ENCODE results near the gene VPS13A. TPM values are rescaled to one million over a fixed set of nuclear protein-coding genes. Genes with fewer than 3 reads are reported as not detected.

Gene VPS13A
- total and polyA plus RNA-seq, 10 of the 15 experiments (the other 5 are each of a cell fraction or from before 2014, with no cell fraction given) = 10.0 to 35.2 (median 21.1) TPM

DNA sequence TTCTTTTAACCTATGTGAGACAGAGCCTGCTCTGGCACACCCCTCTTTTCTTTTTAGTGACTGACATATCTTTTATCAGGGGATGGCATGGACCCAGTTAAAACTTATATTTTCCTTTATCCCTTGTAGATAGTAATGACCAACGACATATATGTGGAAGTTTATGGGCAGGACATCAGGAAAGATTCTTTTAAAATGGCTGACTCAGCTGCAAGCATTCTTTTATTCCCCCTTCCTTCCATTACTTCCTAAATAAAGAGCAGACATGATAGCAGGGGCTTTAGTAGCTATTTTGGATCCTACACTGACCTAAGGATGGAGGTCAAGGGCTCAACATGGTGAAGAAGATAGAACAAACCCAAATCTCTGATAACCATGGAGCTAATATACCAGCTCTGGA, 25.0 kb upstream of the VPS13A start:
- no peak overlapping the region for H3K9ac ChIP-seq (ENCODE audit: control insufficient read depth, insufficient read depth, low read length)
- ChIA-PET POLR2A (no interaction called here), SMC1A (ENCODE audit: uncharacterized antibody, unreplicated experiment) (no interaction called here), RAD21 (ENCODE audit: unreplicated experiment) (no interaction called here), CTCF (interaction anchor here (0.6 to 3.0 kb wide), 4 partner anchors 10 to 411 kb away, joined by 3 to 19 read pairs (median 9); no protein-coding TSS in a partner anchor)
- DNase-seq (ENCODE audit: low read depth, low spot score) (no peak), FAIRE-seq (no peak), ATAC-seq (no peak)
- no peaks in the 10 kb centered on the region for H3K79me2 ChIP-seq (ENCODE audit: control insufficient read depth, insufficient read depth, low read length)
- H3K27me3 ChIP-seq (replicated peaks in 1 of 2; ENCODE audit: control insufficient read depth in 2 of 2, insufficient read depth in 2 of 2, low read length in 1 of 2) = no peaks in the 10 kb centered on the region; a peak in 1 of 4 replicates
- intact Hi-C loops (cut with micrococcal nuclease; ENCODE audit: unreplicated experiment) (loop anchor here (10.0 kb wide), 2 partner anchors 127 to 487 kb away; no protein-coding TSS in a partner anchor), in situ Hi-C loops (cut with MboI) (loop anchor here (25.0 kb wide), 1 partner anchor 340 kb away; no protein-coding TSS in a partner anchor)
- BruUV-seq (replicated peaks) = no TSS peak
- TF ChIP-seq PAX5 (IDR thresholded peaks at IDR 0.05; ENCODE audit: borderline replicate concordance, low read depth, low read length) = no peak
- H3K27ac ChIP-seq (ENCODE audit: control insufficient read depth, insufficient read depth) = no peak overlapping the region
- H3K4me2 ChIP-seq (ENCODE audit: control insufficient read depth, insufficient read depth) = no peak overlapping the region
- H2AFZ ChIP-seq (ENCODE audit: control insufficient read depth, low read depth, low read length) = no peak overlapping the region
- H4K20me1 ChIP-seq (ENCODE audit: control insufficient read depth, insufficient read depth) = no peaks in the 10 kb centered on the region
- no peaks in the 10 kb centered on the region for H3K36me3 ChIP-seq (ENCODE audit: control insufficient read depth in 2 of 2, insufficient read depth in 2 of 2, low read length in 1 of 2)
- no peak overlapping the region for H3K4me3 ChIP-seq
- no peaks in the 10 kb centered on the region for H3K9me3 ChIP-seq (replicated peaks; ENCODE audit: control insufficient read depth, insufficient read depth, low read length)
- WGBS (ENCODE audit: insufficient coverage, insufficient replicate concordance, low lambda C conversion rate, missing lambda C conversion rate) = 4% methylated on average over 1 of the region's 1 CpG
- H3K4me1 ChIP-seq (ENCODE audit: control insufficient read depth, insufficient read depth, low read length) = no peaks in the 10 kb centered on the region

GRCh38 chr9:77156646-77157371, 20.5 kb upstream of the VPS13A start:
- no peak overlapping the region for H2AFZ ChIP-seq (ENCODE audit: control insufficient read depth, low read depth, low read length)
- FAIRE-seq (no peak), DNase-seq (ENCODE audit: low read depth, low spot score) (no peak), ATAC-seq (no peak)
- H3K27ac ChIP-seq (ENCODE audit: control insufficient read depth, insufficient read depth) = no peak overlapping the region
- SMC1A ChIA-PET (ENCODE audit: uncharacterized antibody, unreplicated experiment) = interaction anchor here (0.6 to 1.7 kb wide), 4 partner anchors 10 to 51 kb away, joined by 3 to 9 read pairs (median 3); no protein-coding TSS in a partner anchor
- CTCF ChIA-PET = interaction anchor here (0.6 to 3.2 kb wide), 4 partner anchors 10 to 623 kb away, joined by 3 to 19 read pairs (median 6); no protein-coding TSS in a partner anchor
- no peaks in the 10 kb centered on the region; a peak in 2 of 4 replicates for H3K27me3 ChIP-seq (replicated peaks in 1 of 2; ENCODE audit: control insufficient read depth in 2 of 2, insufficient read depth in 2 of 2, low read length in 1 of 2)
- H3K79me2 ChIP-seq (ENCODE audit: control insufficient read depth, insufficient read depth, low read length) = no peaks in the 10 kb centered on the region
- POLR2A ChIA-PET = no interaction called here
- no peaks in the 10 kb centered on the region for H3K36me3 ChIP-seq (ENCODE audit: control insufficient read depth in 2 of 2, insufficient read depth in 2 of 2, low read length in 1 of 2)
- in situ Hi-C loops (cut with MboI) (loop anchor here (25.0 kb wide), 1 partner anchor 345 kb away; no protein-coding TSS in a partner anchor), intact Hi-C loops (cut with micrococcal nuclease; ENCODE audit: unreplicated experiment) (loop anchor here (10.0 kb wide), 2 partner anchors 132 to 492 kb away; no protein-coding TSS in a partner anchor)
- no peak overlapping the region for H3K4me2 ChIP-seq (ENCODE audit: control insufficient read depth, insufficient read depth)
- RAD21 ChIA-PET (ENCODE audit: unreplicated experiment) = no interaction called here
- no peak overlapping the region for H3K9ac ChIP-seq (ENCODE audit: control insufficient read depth, insufficient read depth, low read length)
- H3K4me1 ChIP-seq (ENCODE audit: control insufficient read depth, insufficient read depth, low read length) = no peaks in the 10 kb centered on the region
- BruUV-seq (replicated peaks) = no TSS peak
- H3K9me3 ChIP-seq (replicated peaks; ENCODE audit: control insufficient read depth, insufficient read depth, low read length) = no peaks in the 10 kb centered on the region
- H3K4me3 ChIP-seq = no peak overlapping the region
- 59% methylated on average over 2 of the region's 2 CpGs for WGBS (ENCODE audit: insufficient coverage, insufficient replicate concordance, low lambda C conversion rate, missing lambda C conversion rate)
- no peaks in the 10 kb centered on the region for H4K20me1 ChIP-seq (ENCODE audit: control insufficient read depth, insufficient read depth)
- TF ChIP-seq ATF2 (IDR thresholded peaks at IDR 0.05; ENCODE audit: low read length) = no peak
- TF ChIP-seq TBL1XR1 (IDR thresholded peaks at IDR 0.05; ENCODE audit: low read depth, low read length) = no peak
- TF ChIP-seq MYC (IDR thresholded peaks at IDR 0.05; ENCODE audit: insufficient read depth, insufficient read length, insufficient replicate concordance, low read length, severe bottlenecking) = no peak
- TF ChIP-seq HDAC2 (IDR thresholded peaks at IDR 0.05) = no peak
- no peak for TF ChIP-seq FOXK2 (IDR thresholded peaks at IDR 0.05)
- no peak for TF ChIP-seq TCF3 (IDR thresholded peaks at IDR 0.05; ENCODE audit: borderline replicate concordance, insufficient read depth, low read depth, low read length)
- TF ChIP-seq, protein P1, sequence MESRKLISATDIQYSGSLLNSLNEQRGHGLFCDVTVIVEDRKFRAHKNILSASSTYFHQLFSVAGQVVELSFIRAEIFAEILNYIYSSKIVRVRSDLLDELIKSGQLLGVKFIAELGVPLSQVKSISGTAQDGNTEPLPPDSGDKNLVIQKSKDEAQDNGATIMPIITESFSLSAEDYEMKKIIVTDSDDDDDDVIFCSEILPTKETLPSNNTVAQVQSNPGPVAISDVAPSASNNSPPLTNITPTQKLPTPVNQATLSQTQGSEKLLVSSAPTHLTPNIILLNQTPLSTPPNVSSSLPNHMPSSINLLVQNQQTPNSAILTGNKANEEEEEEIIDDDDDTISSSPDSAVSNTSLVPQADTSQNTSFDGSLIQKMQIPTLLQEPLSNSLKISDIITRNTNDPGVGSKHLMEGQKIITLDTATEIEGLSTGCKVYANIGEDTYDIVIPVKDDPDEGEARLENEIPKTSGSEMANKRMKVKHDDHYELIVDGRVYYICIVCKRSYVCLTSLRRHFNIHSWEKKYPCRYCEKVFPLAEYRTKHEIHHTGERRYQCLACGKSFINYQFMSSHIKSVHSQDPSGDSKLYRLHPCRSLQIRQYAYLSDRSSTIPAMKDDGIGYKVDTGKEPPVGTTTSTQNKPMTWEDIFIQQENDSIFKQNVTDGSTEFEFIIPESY (IDR thresholded peaks at IDR 0.05) = no peak
- TF ChIP-seq, protein P2, sequence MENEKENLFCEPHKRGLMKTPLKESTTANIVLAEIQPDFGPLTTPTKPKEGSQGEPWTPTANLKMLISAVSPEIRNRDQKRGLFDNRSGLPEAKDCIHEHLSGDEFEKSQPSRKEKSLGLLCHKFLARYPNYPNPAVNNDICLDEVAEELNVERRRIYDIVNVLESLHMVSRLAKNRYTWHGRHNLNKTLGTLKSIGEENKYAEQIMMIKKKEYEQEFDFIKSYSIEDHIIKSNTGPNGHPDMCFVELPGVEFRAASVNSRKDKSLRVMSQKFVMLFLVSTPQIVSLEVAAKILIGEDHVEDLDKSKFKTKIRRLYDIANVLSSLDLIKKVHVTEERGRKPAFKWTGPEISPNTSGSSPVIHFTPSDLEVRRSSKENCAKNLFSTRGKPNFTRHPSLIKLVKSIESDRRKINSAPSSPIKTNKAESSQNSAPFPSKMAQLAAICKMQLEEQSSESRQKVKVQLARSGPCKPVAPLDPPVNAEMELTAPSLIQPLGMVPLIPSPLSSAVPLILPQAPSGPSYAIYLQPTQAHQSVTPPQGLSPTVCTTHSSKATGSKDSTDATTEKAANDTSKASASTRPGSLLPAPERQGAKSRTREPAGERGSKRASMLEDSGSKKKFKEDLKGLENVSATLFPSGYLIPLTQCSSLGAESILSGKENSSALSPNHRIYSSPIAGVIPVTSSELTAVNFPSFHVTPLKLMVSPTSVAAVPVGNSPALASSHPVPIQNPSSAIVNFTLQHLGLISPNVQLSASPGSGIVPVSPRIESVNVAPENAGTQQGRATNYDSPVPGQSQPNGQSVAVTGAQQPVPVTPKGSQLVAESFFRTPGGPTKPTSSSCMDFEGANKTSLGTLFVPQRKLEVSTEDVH (IDR thresholded peaks at IDR 0.05; ENCODE audit: low read depth, partially characterized antibody) = no peak
